Testis (tissue), 2 donors: ENCODE results near the gene PHLPP1.
A peak's percentile ranks its signal among the peaks of the same experiment; 100 is the strongest.

Experiments
- CTCF ChIP-seq, 3 experiments: fragments of 450-650 bp in 2 of 3; fragments of 200-600 bp in 1 of 3; sonication (generic) in 1 of 3; IDR thresholded peaks; one replicate each; pipeline ENCODE4 v1.5.1; 2016 to 2019; ENCODE audit warnings: antibody characterized with exemption in 3 of 3, mild to moderate bottlenecking in 2 of 3, moderate library complexity in 1 of 3
- POLR2A ChIP-seq: fragments of 450-650 bp; IDR thresholded peaks from one replicate; pipeline ENCODE4 v1.6.1; 2017; ENCODE audit warnings: antibody characterized with exemption, mild to moderate bottlenecking, moderate library complexity

- TF ChIP-seq POLR2A = no peak
- peak; percentile 71 to 81 (median 80) for TF ChIP-seq CTCF (IDR thresholded peaks at IDR 0.05)
Measured at GRCh38 chr18:62982600-62983251, 267.4 kb downstream of the PHLPP1 start.
